HG03095 (cell line): ENCODE results near the gene RBKS.
"Not testable (repeated sequence)": the region's sequence is repeated elsewhere in the genome, so short reads cannot be mapped to it uniquely, and the experiment has no call there.

Experiments
- ATAC-seq: cut with Tn5 transposase; IDR thresholded peaks from one replicate; pipeline ENCODE4 v1.9.1; 2021; ENCODE audit warnings: moderate library complexity; ENCODE audit not compliant: unreplicated experiment

RBKS gene

GRCh38 chr2:27771202-27771547 lies 119.0 kb downstream of the RBKS start:
- peak; percentile 4 for ATAC-seq

- no peak for ATAC-seq
These were observed 123.9 kb downstream of the RBKS start for GRCh38 chr2:27766287-27766661.

GRCh38 chr2:27765621-27766286 lies 124.4 kb downstream of the RBKS start:
- ATAC-seq, result no peak

- not testable (repeated sequence) for ATAC-seq
These were observed 125.7 kb downstream of the RBKS start for GRCh38 chr2:27764526-27764925.

- ATAC-seq, result no peak
These were observed 126.3 kb downstream of the RBKS start for GRCh38 chr2:27763907-27764267.

- ATAC-seq, result no peak
These were observed 127.0 kb downstream of the RBKS start for GRCh38 chr2:27762951-27763906.

- ATAC-seq, result no peak
These were observed 133.4 kb downstream of the RBKS start for GRCh38 chr2:27756544-27757498.

- no peak for ATAC-seq
These were observed 134.1 kb downstream of the RBKS start for GRCh38 chr2:27756091-27756490.

GRCh38 chr2:27754831-27755230 lies 135.4 kb downstream of the RBKS start:
- no peak for ATAC-seq

- ATAC-seq, result no peak
These were observed 136.0 kb downstream of the RBKS start for GRCh38 chr2:27754138-27754588.

GRCh38 chr2:27752551-27753237 lies 137.5 kb downstream of the RBKS start:
- no peak for ATAC-seq

- no peak for ATAC-seq
These were observed 138.8 kb downstream of the RBKS start for GRCh38 chr2:27751377-27751776.

GRCh38 chr2:27748803-27749554 lies 141.2 kb downstream of the RBKS start:
- ATAC-seq, result not testable (repeated sequence)

GRCh38 chr2:27747827-27748352 lies 142.3 kb downstream of the RBKS start:
- no peak for ATAC-seq

GRCh38 chr2:27746325-27746724 lies 143.9 kb downstream of the RBKS start:
- ATAC-seq, result no peak

GRCh38 chr2:27745494-27745893 lies 144.7 kb downstream of the RBKS start:
- not testable (repeated sequence) for ATAC-seq

GRCh38 chr2:27742571-27742970 lies 147.6 kb downstream of the RBKS start:
- ATAC-seq, result no peak

- no peak for ATAC-seq
These were observed 148.5 kb downstream of the RBKS start for GRCh38 chr2:27741673-27742072.

- no peak for ATAC-seq
These were observed 151.2 kb downstream of the RBKS start for GRCh38 chr2:27739058-27739373.
